Esophagus squamous epithelium (tissue), 5 donors: ENCODE data around the gene CALHM6. TPM values are rescaled to one million over a fixed set of nuclear protein-coding genes. Genes with fewer than 3 reads are reported as not detected.
A peak's percentile ranks its signal among the peaks of the same experiment; 100 is the strongest.

Experiments
- DNase-seq: peaks from one replicate; lab custom pipeline; 2025; lab: John Stamatoyannopoulos, UW
- H3K27ac ChIP-seq, 4 donors: fragments of 200-600 bp; sonication (generic); one replicate each; pipeline ENCODE4 v1.5.1; 2016 to 2019; ENCODE audit warnings: mild to moderate bottlenecking in 1 of 4
- H3K27me3 ChIP-seq, 4 donors: fragments of 200-600 bp; sonication (generic); 1 replicate in 3 of 4; 2 replicates in 1 of 4; pipeline versions ENCODE4 v1.5.1 to v1.6.0; 2017 to 2021; ENCODE audit warnings: antibody characterized with exemption in 1 of 4
- H3K36me3 ChIP-seq, 3 donors: fragments of 200-600 bp; sonication (generic); one replicate each; pipeline ENCODE4 v1.5.1; 2016 to 2019
- H3K4me1 ChIP-seq, 3 donors: fragments of 200-600 bp; sonication (generic); one replicate each; pipeline ENCODE4 v1.5.1; 2017 to 2019
- H3K4me3 ChIP-seq, 4 donors: fragments of 200-600 bp; sonication (generic); 1 replicate in 3 of 4; 2 replicates in 1 of 4; pipeline ENCODE4 v1.5.1; 2016 to 2019; ENCODE audit warnings: mild to moderate bottlenecking in 2 of 4, moderate library complexity in 1 of 4
- H3K9me3 ChIP-seq, 3 donors: fragments of 200-600 bp; sonication (generic); one replicate each; pipeline ENCODE4 v1.5.1; 2016 to 2019
- POLR2A ChIP-seq, 4 donors: fragments of 450-650 bp; IDR thresholded peaks; one replicate each; pipeline ENCODE4 v1.6.1; 2017; ENCODE audit warnings: antibody characterized with exemption in 4 of 4, mild to moderate bottlenecking in 4 of 4, moderate library complexity in 3 of 4
- WGBS, 2 donors: methylation state at CpG; one replicate each; pipeline ENCODE4 v1.1.5; 2018; 5-methylcytosine and 5-hydroxymethylcytosine counted together
- intact Hi-C: fragments of 100-400 bp; cut with DNase I; formaldehyde crosslinking; loops from one replicate; pipeline ENCODE4 v1.15.0; 2022
- total RNA-seq, 4 donors: library from RNA; depleted of rRNA; stranded (reverse); fragments of >200 nt; gene quantifications; one replicate each; pipeline ENCODE4 v1.1.0, GENCODE V29; 2016
- TF ChIP-seq, protein P1 (sequence below), 6 experiments: fragments of 450-650 bp in 4 of 6; fragments of 200-600 bp in 2 of 6; sonication (generic) in 2 of 6; IDR thresholded peaks; one replicate each; pipeline ENCODE4 v1.5.1; 2016 to 2019; ENCODE audit warnings: antibody characterized with exemption in 6 of 6, mild to moderate bottlenecking in 4 of 6, moderate library complexity in 4 of 6
- donor health status: DM: yes; HTN: yes; CAD: no.

The CALHM6 gene
- total RNA-seq, 4 donors from 2014 or later = 1.4 to 7.8 (median 3.6) TPM

DNA sequence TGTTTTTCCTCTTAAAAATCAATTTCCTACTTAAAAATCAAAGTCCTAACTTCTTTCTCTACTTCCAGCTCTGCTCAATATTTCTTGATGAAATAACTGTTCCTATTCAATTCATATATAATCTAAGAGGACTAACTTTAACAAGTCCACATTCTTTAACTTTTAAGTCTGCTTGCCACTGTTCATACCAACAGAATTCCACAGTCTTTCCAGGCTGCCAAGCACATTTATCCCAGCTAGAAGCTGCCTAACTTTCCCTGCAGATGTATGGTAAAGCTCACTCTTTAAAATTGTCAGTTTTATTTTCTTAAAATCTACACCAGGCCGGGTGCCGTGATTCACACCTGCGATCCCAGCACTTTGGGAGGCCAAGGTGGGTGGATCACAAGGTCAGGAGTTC, 11.5 kb downstream of the CALHM6 start:
- no peak overlapping the region for H3K4me3 ChIP-seq
- H3K27me3 ChIP-seq = no peaks in the 10 kb centered on the region
- H3K27ac ChIP-seq = no peak overlapping the region
- TF ChIP-seq POLR2A (IDR thresholded peaks at IDR 0.05) = no peak
- TF ChIP-seq, protein P1, sequence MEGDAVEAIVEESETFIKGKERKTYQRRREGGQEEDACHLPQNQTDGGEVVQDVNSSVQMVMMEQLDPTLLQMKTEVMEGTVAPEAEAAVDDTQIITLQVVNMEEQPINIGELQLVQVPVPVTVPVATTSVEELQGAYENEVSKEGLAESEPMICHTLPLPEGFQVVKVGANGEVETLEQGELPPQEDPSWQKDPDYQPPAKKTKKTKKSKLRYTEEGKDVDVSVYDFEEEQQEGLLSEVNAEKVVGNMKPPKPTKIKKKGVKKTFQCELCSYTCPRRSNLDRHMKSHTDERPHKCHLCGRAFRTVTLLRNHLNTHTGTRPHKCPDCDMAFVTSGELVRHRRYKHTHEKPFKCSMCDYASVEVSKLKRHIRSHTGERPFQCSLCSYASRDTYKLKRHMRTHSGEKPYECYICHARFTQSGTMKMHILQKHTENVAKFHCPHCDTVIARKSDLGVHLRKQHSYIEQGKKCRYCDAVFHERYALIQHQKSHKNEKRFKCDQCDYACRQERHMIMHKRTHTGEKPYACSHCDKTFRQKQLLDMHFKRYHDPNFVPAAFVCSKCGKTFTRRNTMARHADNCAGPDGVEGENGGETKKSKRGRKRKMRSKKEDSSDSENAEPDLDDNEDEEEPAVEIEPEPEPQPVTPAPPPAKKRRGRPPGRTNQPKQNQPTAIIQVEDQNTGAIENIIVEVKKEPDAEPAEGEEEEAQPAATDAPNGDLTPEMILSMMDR (IDR thresholded peaks at IDR 0.05) = no peak
- H3K36me3 ChIP-seq = no peaks in the 10 kb centered on the region
- intact Hi-C loops = no loop called here
- no peaks in the 10 kb centered on the region for H3K9me3 ChIP-seq
- H3K4me1 ChIP-seq = no peaks in the 10 kb centered on the region
- DNase-seq = no peak
- 82 to 100% methylated on average over 2 to 3 of the region's 3 CpGs for WGBS, 2 donors

DNA sequence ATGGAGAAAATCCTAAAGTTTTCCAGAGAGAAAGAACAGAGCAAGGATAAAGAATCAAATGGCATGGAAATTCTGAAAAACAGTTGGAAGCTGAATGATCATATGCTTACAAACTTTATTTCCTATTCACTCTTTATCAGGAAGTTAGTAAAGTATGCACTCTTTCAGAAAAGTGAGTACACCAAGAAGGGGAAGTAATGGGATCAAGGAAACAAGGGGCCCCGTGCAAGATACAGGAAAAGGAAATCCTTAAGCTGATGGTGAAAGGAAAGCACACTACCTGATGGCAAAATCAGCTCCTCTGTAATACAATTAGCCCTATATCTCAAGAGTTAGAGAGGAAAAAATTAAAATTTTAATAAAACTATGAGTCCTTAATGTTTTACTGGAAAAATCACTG, 14.0 kb downstream of the CALHM6 start:
- WGBS, 2 donors = 58 to 71% methylated on average over 1 of the region's 1 CpG
- H3K27ac ChIP-seq = no peak overlapping the region
- H3K27me3 ChIP-seq = no peaks in the 10 kb centered on the region
- no peaks in the 10 kb centered on the region for H3K36me3 ChIP-seq
- H3K4me1 ChIP-seq = no peaks in the 10 kb centered on the region
- intact Hi-C loops = no loop called here
- H3K9me3 ChIP-seq = no peaks in the 10 kb centered on the region
- DNase-seq = no peak
- TF ChIP-seq, protein P1 (IDR thresholded peaks at IDR 0.05) = no peak
- no peak for TF ChIP-seq POLR2A (IDR thresholded peaks at IDR 0.05)
- H3K4me3 ChIP-seq = no peak overlapping the region

DNA sequence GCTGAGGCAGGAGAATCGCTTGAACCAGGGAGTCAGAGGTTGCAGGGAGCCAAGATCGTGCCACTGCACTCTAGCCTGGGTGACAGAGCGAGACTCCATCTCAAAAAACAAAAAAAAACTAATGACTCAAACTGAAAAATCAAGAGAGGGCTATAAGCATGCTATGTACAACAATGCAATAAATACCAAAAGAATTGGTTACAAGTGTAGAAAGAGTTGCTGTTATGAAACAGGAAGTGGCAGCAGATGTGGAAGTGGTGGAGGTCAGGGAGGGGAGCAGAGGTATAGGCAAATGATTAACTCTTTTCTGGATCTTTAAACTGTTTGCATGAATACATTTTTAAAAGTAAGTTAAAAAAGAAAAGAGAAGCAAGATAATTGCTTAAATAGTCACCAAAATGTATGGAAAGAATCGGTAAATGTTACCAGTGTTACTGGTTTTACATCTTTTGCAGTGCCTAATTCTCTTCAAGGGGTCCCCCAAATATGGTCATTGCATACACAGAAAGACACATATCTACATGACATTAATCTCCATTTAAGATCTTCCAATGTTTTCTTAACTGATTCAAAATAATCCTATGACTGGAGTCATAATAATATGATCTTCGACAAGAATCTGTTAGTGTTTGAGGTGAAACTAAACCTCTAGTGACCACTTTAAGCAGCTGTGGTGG, 15.0 kb downstream of the CALHM6 start:
- Histone ChIP-seq H3K9me3 (no peaks in the 10 kb centered on the region), H3K4me1 (no peaks in the 10 kb centered on the region), H3K36me3 (no peaks in the 10 kb centered on the region), H3K27ac (peak overlapping the region in 1 of 4 donors; percentile 5), H3K4me3 (no peak overlapping the region), H3K27me3 (no peaks in the 10 kb centered on the region)
- no peak for DNase-seq
- intact Hi-C loops = no loop called here
- WGBS, 2 donors = 49 to 63% methylated on average over 5 of the region's 5 CpGs
- TF ChIP-seq, protein P1 (IDR thresholded peaks at IDR 0.05) = no peak
- no peak for TF ChIP-seq POLR2A (IDR thresholded peaks at IDR 0.05)

DNA sequence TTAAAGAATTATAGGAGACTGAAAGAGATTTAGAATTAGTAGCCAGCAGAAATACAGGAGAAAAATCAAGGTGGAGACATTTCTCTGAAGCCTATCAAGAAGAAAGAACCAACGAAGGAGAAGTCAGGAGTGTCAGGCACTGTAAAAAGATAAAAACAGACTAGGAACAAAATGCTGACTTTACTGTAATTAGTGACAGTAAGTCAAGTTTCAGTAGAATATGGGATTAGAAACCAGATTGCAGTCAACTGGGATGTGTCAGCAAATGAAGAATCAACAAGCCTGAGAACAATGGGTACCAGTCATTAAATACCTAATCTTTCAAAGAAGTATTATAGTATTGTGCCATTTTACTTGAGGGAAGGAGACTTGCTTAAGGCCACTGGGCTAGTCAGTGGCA, 21.6 kb downstream of the CALHM6 start:
- Histone ChIP-seq H3K27me3 (no peaks in the 10 kb centered on the region), H3K9me3 (no peaks in the 10 kb centered on the region), H3K36me3 (no peaks in the 10 kb centered on the region), H3K4me1 (peaks cover 0 to 11% (median 0%) of the 10 kb centered on the region in 3 donors), H3K4me3 (no peak overlapping the region), H3K27ac (no peak overlapping the region)
- WGBS, 2 donors = 29 to 48% methylated on average over 1 of the region's 1 CpG
- intact Hi-C loops = no loop called here
- DNase-seq = no peak
- TF ChIP-seq, protein P1 (IDR thresholded peaks at IDR 0.05) = no peak
- no peak for TF ChIP-seq POLR2A (IDR thresholded peaks at IDR 0.05)

DNA sequence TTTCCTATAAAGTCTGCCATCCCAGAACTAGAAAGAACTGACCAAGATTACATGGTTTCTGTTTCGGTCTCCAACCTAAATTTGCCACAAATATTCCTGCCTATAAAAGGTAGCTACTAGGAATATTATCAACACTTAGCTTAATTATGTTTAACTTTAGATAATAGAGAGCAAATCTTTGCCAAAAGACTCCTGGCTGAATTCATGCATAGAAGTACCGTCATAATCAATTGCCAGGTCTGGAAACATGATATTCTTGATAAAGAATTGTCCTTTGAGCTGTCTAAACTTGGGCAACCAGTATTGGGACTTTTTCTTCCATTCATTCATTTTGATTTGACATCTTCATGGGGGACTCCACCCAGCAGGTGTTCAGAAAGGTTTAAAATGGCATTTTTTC, 22.4 kb downstream of the CALHM6 start:
- Histone ChIP-seq H3K27me3 (no peaks in the 10 kb centered on the region), H3K27ac (no peak overlapping the region), H3K9me3 (no peaks in the 10 kb centered on the region), H3K4me1 (peaks cover 0 to 11% (median 0%) of the 10 kb centered on the region in 3 donors), H3K4me3 (no peak overlapping the region), H3K36me3 (no peaks in the 10 kb centered on the region)
- WGBS, 2 donors = 43 to 61% methylated on average over 2 of the region's 2 CpGs
- TF ChIP-seq POLR2A (IDR thresholded peaks at IDR 0.05) = no peak
- TF ChIP-seq, protein P1 (IDR thresholded peaks at IDR 0.05) = no peak
- no peak for DNase-seq
- intact Hi-C loops = no loop called here
